RPMI7951 (cell line): Measurements from ENCODE around the gene BRD2. TPM values are rescaled to one million over a fixed set of nuclear protein-coding genes. Genes with fewer than 3 reads are reported as not detected.

Experiments used
- DNase-seq: peaks from one replicate; pipeline ENCODE4 v3.0.0-alpha.2; 2012; ENCODE audit warnings: low read depth
- total RNA-seq: library from RNA; depleted of rRNA; stranded (reverse); fragments of >200 nt; shearing (Covaris generic); gene quantifications from 2 replicates; pipeline ENCODE4 v1.2.3, GENCODE V29; 2014

The BRD2 gene
- total RNA-seq, 1 experiment from 2014 or later = 77.5 TPM

DNA sequence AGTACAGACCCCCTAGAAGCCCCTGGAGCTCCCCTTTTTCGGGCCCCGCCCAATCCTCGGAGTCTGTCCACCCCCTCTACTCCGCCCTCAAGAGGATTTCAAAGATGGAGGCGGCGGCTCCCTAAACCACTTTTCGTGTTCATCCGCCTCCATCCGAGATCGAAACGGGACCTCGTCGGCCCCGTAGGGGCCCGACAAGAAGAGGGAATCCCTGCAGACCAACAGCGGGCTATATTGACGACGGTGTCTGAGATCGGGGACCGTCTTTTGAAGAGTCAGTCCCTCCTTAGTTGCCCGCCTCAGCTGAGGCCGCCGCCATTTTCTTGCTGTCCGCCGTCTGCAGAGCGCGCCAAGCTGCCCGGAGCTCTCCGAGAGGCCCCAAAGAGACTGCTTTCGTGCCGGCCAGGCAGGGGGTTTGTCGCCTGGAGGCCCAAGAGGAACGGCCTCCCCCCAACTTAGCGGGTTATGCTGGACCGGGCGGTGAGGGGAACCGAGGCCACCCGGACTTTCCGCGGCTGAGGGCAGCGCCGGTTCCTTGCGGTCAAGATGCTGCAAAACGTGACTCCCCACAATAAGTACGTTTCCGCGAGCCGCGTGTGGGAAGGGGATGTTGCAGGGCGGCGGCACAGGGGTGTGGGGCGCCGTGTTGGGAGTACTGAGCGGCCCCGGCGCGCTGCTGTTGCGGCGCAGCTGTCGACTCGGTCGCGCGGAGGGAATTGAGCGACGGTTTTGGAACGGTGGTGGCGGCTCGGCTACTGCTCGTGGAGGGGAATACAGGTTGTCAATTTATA, 4.2 kb downstream of the BRD2 start:
- DNase-seq = no peak

DNA sequence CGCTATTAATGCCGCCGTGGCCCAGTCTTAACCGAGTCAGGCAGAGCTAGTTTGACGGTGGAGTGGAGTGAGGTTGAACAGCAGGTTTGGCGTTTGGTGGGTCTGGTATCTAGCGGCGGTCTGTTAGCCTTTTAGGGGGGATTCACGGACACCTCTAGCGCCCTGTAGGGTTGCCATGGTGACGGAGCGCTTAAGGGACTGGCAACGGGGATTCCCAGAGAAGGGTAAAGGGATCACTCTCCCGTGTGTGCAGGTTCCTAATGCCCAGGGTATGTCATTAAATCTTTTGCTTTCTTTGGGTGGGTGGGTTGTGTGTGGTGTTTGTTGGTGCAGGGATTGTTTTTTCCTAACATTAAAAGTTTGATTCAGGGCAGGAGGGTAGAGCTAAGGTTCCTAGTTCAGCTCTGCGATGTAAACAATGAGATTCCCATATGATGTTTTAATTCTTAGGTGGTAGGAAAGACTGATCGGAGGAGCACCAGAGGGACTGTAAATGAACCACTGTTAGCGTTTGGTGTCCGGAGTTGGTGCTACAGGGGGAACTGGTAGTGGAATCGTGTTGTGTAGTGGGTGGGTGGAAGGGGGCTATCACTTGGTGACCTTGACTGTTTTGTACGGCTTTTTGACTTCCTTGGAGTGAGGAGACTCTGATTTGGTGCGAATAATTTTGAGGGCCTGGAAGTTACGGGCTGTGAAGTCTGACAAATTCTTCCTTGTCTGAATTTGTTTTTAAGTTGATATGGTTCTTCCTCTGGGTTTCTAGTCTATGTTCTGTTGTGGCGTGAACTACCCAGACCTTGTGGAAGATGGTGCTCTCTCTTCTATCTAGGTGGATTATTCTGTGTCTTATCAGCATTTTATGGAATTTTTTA, 5.0 kb downstream of the BRD2 start:
- DNase-seq = peak; percentile 55

DNA sequence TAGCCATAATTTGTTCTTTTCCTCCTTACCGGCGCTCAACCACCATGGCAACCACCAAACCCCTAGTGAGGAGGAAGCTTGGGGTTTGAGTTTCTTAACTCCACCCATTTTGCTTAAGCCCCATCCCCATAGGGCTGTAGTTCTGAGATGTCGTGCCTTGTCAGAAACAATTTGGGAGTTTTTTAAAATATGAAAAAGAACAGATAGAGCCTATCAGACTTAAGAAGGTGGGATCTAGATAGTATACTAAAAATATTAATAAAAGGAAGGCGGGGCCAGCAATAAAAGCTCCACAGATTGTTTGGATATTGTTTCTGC, 5.6 kb downstream of the BRD2 start:
- peak; percentile 53 for DNase-seq

DNA sequence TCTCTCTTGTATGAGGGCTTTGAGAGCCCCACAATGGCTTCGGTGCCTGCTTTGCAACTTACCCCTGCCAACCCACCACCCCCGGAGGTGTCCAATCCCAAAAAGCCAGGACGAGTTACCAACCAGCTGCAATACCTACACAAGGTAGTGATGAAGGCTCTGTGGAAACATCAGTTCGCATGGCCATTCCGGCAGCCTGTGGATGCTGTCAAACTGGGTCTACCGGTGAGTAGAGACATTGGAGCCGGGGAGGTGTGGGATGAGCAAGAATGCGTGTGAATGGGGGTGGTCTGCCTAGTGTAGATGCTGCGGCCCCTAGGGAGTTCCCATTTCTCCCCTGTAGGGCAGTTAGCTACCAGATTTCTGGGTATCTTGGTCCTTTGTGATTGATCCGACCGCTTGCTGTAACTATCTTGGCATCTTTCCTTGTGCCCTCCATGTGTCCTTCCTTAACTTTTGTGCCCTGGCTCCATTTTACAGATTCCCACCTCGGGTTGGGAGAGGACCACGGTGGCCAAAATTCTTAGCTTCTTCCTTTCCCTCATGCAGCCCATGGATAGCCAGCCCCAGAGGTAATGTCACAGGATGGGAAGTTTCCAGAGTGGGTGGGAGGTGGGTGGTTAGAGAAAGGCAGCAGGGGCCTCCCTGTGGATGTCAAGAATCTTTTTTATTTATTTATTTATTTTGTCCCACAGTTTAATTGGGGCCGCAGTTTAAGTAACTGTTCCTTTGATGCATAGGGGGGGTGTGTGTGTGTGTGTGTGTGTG, 6.3 kb downstream of the BRD2 start:
- DNase-seq = no peak

- DNase-seq = no peak
Observed at GRCh38 chr6:32975886-32976285, 7.5 kb downstream of the BRD2 start.

DNA sequence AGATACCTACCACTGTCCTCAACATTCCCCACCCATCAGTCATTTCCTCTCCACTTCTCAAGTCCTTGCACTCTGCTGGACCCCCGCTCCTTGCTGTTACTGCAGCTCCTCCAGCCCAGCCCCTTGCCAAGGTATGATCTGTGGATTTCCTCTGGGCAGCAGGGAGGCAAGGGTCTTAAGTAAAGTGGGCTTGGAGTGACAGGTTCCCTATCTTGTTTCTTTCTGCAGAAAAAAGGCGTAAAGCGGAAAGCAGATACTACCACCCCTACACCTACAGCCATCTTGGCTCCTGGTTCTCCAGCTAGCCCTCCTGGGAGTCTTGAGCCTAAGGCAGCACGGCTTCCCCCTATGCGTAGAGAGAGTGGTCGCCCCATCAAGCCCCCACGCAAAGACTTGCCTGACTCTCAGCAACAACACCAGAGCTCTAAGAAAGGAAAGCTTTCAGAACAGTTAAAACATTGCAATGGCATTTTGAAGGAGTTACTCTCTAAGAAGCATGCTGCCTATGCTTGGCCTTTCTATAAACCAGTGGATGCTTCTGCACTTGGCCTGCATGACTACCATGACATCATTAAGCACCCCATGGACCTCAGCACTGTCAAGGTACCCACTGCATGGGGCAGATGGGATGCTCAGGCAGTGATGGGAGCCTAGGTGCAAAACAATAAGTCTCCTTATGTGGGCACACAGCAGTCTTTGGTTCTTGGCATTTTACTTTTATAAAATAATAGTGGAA, 8.1 kb downstream of the BRD2 start:
- DNase-seq = no peak

DNA sequence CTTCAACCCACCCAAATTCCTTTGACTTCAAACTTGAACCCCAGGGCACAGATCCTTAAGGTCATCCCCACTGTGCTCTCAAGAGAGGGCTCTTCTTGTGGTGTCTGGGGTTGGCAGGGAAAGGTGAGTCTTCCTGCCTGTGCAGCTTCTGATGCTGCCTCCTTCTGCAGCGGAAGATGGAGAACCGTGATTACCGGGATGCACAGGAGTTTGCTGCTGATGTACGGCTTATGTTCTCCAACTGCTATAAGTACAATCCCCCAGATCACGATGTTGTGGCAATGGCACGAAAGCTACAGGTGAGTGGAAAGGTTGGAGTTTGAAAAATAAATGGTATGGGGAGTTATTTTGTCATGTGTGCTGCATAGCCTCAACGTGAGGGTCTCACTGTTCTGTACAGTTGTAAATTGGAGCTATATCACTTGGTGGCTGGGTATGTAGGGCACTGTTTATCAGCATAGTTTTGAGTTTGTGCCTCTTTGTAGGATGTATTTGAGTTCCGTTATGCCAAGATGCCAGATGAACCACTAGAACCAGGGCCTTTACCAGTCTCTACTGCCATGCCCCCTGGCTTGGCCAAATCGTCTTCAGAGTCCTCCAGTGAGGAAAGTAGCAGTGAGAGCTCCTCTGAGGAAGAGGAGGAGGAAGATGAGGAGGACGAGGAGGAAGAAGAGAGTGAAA, 9.0 kb downstream of the BRD2 start:
- DNase-seq = no peak

- DNase-seq = no peak
Observed at GRCh38 chr6:32977953-32978324, 9.5 kb downstream of the BRD2 start.

DNA sequence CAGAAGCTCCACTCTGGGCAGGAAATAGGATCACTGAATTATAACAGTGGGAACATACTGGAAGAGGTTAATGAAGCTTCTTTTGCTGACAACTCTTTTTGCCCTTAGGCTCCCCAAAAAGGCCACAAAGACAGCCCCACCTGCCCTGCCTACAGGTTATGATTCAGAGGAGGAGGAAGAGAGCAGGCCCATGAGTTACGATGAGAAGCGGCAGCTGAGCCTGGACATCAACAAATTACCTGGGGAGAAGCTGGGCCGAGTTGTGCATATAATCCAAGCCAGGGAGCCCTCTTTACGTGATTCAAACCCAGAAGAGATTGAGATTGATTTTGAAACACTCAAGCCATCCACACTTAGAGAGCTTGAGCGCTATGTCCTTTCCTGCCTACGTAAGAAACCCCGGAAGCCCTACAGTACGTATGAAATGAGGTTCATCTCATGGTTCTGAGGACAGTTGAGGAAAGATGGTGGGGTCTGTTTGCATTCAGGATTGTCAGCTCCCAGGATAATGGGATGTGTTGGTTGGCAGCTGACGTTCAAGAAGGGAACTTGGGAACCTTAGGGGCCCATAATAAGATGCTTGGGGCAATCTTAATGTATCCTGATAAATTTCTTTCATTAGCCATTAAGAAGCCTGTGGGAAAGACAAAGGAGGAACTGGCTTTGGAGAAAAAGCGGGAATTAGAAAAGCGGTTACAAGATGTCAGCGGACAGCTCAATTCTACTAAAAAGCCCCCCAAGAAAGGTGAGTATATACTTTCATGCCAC, 11.5 kb downstream of the BRD2 start:
- DNase-seq = no peak

GRCh38 chr6:32980488-32981038, 12.2 kb downstream of the BRD2 start:
- no peak for DNase-seq

DNA sequence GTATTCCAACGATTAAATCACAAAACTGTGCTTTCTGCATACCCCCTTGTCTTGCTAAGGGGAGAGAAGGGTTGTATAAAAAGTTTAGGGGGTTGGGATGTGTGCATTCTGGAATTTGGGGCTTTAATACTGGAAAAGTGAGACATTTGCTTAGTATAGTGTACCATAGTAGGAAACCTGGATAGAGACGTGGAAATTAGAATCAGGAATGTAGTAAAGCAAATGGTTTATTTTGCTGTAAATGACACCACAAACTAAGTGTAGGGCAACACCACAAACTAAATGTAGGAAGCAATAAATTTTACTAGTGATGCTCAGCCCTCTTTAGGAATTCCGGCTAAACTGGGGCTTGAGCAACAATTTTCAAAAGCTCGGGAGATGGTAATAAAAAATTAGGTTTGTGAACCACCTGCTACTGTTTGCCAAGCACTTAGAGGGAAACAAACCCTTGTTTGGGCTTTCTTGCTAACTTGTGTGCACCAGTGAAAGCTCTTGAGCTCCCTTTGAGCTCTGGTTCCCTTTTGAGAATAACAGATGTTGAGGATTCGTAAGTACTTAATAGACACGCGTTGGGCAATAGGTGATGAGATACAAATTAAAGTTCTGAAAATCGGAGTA, 13.8 kb downstream of the BRD2 start:
- no peak for DNase-seq

DNA sequence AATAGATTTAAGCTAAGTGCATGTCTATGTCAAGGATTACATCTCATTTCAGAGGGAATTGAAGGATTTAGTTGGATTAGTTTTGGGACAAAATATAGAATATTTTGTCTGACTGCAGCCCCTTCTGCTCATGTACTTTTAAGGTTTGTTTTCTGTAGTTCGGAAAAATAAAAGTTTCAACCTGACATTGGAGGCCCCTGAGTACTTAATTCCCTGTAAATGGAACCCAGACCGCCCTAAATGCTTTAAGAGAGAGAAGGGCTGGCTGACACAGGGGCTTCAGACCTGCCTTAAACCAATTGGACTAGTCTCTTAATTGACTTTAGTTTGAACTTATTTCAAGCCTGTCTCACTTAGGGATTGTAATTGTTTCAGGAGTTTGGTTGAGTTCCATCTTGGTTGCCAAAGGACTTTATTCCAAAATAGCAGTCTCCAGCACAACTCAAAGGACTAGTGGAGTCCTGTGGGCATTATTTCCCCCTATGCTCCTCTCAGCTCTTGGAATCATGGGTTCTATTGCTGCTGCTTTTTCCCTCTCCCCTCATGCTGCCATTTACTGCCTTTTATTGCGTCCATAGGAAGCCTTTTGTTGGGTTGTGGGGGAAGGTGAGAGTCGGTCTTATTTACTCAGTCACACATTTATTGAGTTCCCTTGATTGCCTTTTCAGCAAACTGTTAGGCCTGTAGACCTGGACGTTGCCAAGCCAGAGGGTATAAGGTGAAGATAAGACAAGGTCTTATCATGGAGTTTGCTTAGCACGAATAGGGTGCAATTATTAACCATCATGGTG, 14.5 kb downstream of the BRD2 start:
- DNase-seq = no peak

- no peak for DNase-seq
Observed at GRCh38 chr6:32983493-32983848, 15.1 kb downstream of the BRD2 start.

DNA sequence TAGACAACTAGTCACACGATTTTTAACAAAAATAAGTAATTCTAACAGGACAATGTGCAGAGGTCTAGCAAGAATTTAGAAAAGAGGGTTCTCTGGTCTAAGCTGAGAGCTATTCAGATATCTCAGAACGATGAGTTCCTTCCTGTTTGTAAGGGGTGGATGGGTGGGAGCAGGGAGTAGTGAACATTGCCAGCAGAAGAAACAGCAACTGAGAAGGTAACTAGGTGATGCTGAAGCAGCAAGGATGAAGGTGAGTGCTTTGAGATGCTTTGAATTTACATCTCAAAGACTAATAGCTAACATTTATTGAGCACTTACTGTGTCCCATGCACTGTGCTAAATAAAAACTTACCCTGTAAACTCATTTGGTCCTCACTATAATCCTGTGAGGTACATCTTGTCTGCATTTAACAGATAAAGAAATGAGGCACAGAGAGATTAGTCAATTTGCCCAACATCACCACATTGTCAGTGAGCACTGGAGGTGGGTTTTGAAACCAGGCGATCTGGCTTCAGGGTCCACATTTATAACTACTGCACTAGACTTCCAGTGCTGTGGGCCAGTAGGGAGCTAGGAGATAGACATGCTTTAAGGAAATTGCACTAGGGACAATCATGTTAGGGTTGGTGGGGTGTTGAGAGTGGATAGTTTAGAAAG, 15.7 kb downstream of the BRD2 start:
- DNase-seq = no peak

GRCh38 chr6:32984622-32985389, 16.4 kb downstream of the BRD2 start:
- peak; percentile 81 for DNase-seq

DNA sequence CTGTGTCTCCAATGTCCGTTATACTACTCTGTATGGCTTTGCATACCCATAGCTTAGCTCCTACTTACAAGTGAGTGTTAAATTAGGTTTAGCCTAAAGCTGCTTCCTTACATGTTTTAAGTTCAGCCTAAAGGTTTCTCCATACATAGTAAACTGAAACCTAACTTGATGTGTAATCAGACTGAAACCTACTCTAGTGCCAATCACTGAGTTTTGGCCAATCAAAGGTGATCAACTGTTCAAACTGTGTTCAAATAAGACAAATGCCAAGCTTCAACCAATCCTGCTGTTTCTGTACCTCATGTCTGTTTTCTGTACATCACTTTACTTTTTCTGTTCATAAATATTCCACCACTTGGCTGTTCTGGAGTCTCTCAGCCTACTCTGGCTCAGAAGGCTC, 21.0 kb downstream of the BRD2 start:
- DNase-seq = no peak

DNA sequence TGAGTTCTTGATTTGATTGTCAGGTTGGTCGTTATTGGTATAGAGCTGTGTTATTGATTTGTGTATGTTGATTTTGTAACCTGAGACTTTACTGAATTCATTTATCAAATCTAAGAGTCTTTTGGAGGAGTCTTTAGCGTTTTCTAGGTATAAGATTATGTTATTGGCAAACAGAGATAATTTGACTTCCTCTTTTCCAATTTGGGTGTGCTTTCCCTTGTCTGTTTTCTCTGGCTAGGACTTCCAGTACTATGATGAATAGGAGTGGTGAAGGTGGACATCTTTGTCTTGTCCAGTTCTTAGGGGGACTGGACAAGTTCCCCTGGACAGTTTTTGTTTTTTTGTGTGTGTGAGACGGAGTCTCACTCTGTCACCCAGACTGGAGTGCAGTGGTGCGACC, 23.6 kb downstream of the BRD2 start:
- no peak for DNase-seq
